ENCODE data around the gene ZBTB44.
A peak's percentile ranks its signal among the peaks of the same experiment; 100 is the strongest.

The ZBTB44 gene

DNA sequence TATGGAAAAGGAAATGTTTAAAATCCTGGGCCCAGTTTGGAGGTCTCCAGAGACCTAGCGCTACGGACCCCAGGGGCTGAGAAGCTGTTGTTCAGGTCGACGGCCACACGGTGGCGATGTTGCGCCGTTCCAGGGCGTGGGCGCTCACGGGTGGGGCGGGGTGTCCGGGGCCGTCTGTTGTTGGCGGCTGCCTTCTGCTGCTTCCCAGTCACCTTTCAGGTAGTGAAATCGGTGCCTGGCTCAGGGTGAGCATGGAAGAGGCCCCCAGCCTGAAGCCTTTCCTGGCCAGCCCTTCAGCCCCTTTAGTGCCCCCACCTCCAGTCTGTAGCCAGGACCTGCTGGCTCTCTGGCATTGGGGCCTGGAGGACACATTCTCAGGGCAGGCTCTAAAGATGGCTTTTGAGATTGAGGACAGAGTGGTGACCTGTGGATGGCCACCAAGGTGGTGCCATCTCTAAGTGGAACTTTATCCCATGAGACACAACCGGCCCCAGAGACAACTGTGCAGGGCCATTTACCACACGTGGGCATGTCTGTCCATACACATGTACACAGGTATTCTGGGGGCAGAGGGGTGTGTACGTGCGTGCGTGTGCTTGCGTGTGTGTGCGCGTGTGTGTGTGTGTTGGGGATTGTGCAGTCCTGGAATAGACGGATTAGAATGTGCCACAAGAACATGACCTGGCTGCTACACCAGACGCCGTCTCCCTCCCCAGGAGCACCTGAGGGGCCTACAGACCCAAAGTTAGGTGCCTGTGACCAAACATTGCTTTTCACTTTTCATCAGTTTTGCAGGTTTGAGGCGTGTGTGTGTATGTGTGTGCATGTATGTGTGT, 101.4 kb downstream of the ZBTB44 start:
- TF ChIP-seq FOXP2 (optimal IDR thresholded peaks at IDR 0.05; ENCODE audit: borderline replicate concordance, extremely low read depth, extremely low read length, insufficient read depth) (peak; percentile 82), SIN3A (IDR thresholded peaks at IDR 0.05; ENCODE audit: borderline replicate concordance, insufficient read depth, low read length) (no peak), POLR2AphosphoS5 (IDR thresholded peaks at IDR 0.05; ENCODE audit: low read depth, low read length) (no peak)

DNA sequence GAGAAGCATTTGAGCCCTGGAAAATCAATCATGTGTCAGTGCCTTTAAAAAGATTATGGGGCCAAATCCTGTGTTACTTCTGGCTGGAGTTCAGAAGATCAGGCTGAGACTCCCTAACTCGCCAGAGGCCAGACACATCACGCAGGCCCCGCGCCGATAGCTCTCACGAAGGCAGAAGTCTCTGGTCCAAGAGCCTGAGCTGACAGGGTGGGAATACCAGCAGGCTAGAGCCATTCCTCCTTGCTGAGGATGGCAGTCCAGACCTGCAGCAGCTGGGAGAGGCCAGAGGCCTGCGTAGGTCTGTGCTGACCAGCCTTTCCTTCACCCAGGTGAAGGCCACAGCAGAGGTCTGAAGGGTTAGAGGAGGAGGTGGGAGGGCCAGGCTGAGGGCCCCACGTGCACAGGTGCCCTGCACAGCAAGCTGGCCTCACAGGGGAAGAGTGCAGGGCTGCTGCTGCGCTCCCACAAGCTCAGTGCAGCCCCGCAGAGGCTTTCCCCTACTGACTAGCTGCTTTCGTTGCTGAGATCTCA, 102.2 kb downstream of the ZBTB44 start:
- TF ChIP-seq SIN3A (IDR thresholded peaks at IDR 0.05; ENCODE audit: borderline replicate concordance, insufficient read depth, low read length) (no peak), FOXP2 (optimal IDR thresholded peaks at IDR 0.05; ENCODE audit: borderline replicate concordance, extremely low read depth, extremely low read length, insufficient read depth) (no peak), POLR2AphosphoS5 (IDR thresholded peaks at IDR 0.05; ENCODE audit: low read depth, low read length) (no peak), TAF1 (IDR thresholded peaks at IDR 0.05; ENCODE audit: borderline replicate concordance, insufficient read depth, low read length) (no peak)
- TF ChIP-seq, protein P1, sequence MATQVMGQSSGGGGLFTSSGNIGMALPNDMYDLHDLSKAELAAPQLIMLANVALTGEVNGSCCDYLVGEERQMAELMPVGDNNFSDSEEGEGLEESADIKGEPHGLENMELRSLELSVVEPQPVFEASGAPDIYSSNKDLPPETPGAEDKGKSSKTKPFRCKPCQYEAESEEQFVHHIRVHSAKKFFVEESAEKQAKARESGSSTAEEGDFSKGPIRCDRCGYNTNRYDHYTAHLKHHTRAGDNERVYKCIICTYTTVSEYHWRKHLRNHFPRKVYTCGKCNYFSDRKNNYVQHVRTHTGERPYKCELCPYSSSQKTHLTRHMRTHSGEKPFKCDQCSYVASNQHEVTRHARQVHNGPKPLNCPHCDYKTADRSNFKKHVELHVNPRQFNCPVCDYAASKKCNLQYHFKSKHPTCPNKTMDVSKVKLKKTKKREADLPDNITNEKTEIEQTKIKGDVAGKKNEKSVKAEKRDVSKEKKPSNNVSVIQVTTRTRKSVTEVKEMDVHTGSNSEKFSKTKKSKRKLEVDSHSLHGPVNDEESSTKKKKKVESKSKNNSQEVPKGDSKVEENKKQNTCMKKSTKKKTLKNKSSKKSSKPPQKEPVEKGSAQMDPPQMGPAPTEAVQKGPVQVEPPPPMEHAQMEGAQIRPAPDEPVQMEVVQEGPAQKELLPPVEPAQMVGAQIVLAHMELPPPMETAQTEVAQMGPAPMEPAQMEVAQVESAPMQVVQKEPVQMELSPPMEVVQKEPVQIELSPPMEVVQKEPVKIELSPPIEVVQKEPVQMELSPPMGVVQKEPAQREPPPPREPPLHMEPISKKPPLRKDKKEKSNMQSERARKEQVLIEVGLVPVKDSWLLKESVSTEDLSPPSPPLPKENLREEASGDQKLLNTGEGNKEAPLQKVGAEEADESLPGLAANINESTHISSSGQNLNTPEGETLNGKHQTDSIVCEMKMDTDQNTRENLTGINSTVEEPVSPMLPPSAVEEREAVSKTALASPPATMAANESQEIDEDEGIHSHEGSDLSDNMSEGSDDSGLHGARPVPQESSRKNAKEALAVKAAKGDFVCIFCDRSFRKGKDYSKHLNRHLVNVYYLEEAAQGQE (IDR thresholded peaks at IDR 0.05; ENCODE audit: insufficient read depth in 1 of 2, low read depth in 2 of 2, low read length in 2 of 2): no peak

DNA sequence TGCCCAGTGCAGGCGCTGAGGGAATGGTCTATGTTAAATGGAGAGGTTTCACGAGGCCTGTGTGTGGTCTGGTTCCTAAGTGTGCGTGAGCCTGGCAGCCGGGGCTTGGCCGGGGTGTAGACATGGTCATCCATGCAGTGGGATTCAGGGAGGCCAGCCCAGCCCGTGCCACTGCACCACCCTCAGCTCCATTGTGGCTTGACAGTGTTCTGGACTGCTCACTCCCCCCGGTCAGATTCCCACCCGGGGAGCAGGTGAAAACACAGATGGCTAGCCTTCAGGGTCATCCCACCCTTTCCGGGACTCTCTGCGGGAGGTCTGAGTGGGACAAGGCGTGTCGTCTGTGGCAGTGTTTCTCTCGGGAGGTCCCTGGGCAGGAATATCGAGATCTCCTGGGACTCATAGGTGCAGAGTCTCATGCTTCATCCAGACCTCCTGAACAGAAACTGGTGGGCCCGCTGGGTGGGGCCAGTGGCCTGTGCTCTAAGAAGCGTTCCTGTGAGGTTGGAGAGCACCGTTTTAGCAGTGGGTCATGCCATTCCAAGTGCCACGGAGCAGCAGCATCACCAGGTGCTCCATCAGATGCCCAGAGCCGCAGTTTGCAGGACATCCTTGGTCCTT, 102.8 kb downstream of the ZBTB44 start:
- TF ChIP-seq, protein P1 (IDR thresholded peaks at IDR 0.05; ENCODE audit: insufficient read depth in 1 of 2, low read depth in 2 of 2, low read length in 2 of 2): no peak
- no peak for TF ChIP-seq TAF1 (IDR thresholded peaks at IDR 0.05; ENCODE audit: borderline replicate concordance, insufficient read depth, low read length)
- no peak for TF ChIP-seq SIN3A (IDR thresholded peaks at IDR 0.05; ENCODE audit: borderline replicate concordance, insufficient read depth, low read length)
- no peak for TF ChIP-seq FOXP2 (optimal IDR thresholded peaks at IDR 0.05; ENCODE audit: borderline replicate concordance, extremely low read depth, extremely low read length, insufficient read depth)
- no peak for TF ChIP-seq POLR2AphosphoS5 (IDR thresholded peaks at IDR 0.05; ENCODE audit: low read depth, low read length)

DNA sequence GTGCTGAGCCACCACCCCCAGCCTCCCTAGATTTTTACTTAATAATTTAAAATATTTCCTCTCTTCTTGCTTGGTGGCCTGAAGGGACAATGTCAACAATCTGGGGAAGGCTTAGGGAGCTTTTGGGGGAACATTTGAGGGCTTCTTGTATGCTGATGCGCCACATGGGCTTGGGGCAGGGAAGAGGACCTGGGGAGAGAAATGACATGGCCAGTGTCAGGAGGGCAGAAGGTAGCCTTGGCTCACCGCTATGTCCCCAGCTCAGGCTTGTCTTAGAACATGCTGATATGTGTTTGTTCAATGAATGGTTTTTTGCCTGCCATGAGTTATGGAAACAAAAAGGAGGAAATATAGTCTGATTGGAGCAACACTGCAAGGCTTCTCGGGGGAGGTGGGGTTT, 103.6 kb downstream of the ZBTB44 start:
- no peak for TF ChIP-seq POLR2AphosphoS5 (IDR thresholded peaks at IDR 0.05; ENCODE audit: low read depth, low read length)
- no peak for TF ChIP-seq SIN3A (IDR thresholded peaks at IDR 0.05; ENCODE audit: borderline replicate concordance, insufficient read depth, low read length)
- no peak for TF ChIP-seq TAF1 (IDR thresholded peaks at IDR 0.05; ENCODE audit: borderline replicate concordance, insufficient read depth, low read length)
- TF ChIP-seq, protein P1 (IDR thresholded peaks at IDR 0.05; ENCODE audit: insufficient read depth in 1 of 2, low read depth in 2 of 2, low read length in 2 of 2): no peak
- TF ChIP-seq FOXP2 (optimal IDR thresholded peaks at IDR 0.05; ENCODE audit: borderline replicate concordance, extremely low read depth, extremely low read length, insufficient read depth): no peak

DNA sequence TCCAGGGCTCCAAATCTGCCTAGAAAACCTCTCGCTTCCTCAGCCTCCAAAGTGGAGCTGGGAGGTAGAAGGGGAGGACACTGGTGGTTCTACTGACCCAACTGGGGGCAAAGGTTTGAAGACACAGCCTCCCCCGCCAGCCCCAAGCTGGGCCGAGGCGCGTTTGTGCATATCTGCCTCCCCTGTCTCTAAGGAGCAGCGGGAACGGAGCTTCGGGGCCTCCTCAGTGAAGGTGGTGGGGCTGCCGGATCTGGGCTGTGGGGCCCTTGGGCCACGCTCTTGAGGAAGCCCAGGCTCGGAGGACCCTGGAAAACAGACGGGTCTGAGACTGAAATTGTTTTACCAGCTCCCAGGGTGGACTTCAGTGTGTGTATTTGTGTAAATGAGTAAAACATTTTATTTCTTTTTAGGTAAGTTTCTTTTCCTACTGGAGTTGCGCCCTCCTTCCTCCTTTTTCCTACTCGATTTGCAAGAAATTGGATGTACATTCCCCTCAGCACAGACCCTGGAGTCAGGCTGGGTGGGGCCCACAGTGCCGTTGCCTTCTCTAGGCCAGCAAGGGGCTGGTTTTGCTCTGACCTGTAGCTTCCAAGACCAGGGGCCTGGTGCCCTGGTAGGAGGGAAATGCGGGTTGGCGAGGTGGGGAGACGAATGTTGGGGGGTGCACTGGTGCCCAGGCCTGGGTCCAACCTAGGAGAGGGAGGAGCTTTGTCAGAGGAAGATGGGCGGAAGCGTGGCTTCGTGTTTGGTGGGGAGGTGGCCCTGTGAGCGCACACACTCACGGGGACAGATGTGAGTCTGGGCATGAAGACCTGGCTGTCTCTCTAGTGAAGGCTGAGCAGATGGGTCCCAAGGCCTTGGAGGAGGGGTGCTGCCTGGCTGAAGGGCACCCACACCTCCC, 104.5 kb downstream of the ZBTB44 start:
- TF ChIP-seq SIN3A (IDR thresholded peaks at IDR 0.05; ENCODE audit: borderline replicate concordance, insufficient read depth, low read length) (no peak), POLR2AphosphoS5 (IDR thresholded peaks at IDR 0.05; ENCODE audit: low read depth, low read length) (no peak)
- TF ChIP-seq, protein P1 (IDR thresholded peaks at IDR 0.05; ENCODE audit: insufficient read depth in 1 of 2, low read depth in 2 of 2, low read length in 2 of 2): no peak

Measured in PFSK-1 (cell line).